Measurements from ENCODE around the gene EFNA5.
"Not testable (repeated sequence)": the region's sequence is repeated elsewhere in the genome, so short reads cannot be mapped to it uniquely, and the experiment has no call there.

EFNA5 gene

GRCh38 chr5:107356891-107357290 is 313.8 kb downstream of the EFNA5 start:
- TF ChIP-seq CTCF (IDR thresholded peaks at IDR 0.05; ENCODE audit: insufficient read depth, low read depth, low read length, missing control alignments), result no peak
- no peak overlapping the region for H3K4me3 ChIP-seq (ENCODE audit: low read depth, low read length)
- no peak for DNase-seq (ENCODE audit: low read depth)

GRCh38 chr5:107352576-107352975 is 318.2 kb downstream of the EFNA5 start:
- H3K4me3 ChIP-seq (ENCODE audit: low read depth, low read length), result no peak overlapping the region
- DNase-seq (ENCODE audit: low read depth), result no peak
- no peak for TF ChIP-seq CTCF (IDR thresholded peaks at IDR 0.05; ENCODE audit: insufficient read depth, low read depth, low read length, missing control alignments)

- not testable (repeated sequence) for DNase-seq (ENCODE audit: low read depth); H3K4me3 ChIP-seq (ENCODE audit: low read depth, low read length)
These were observed 324.2 kb downstream of the EFNA5 start for GRCh38 chr5:107346580-107346979.

- no peak for TF ChIP-seq CTCF (IDR thresholded peaks at IDR 0.05; ENCODE audit: insufficient read depth, low read depth, low read length, missing control alignments)
- DNase-seq (ENCODE audit: low read depth), result no peak
- no peak overlapping the region for H3K4me3 ChIP-seq (ENCODE audit: low read depth, low read length)
These were observed 328.4 kb downstream of the EFNA5 start for GRCh38 chr5:107342371-107342770.

GRCh38 chr5:107341376-107342084 is 329.2 kb downstream of the EFNA5 start:
- H3K4me3 ChIP-seq (ENCODE audit: low read depth, low read length), result no peak overlapping the region
- no peak for TF ChIP-seq CTCF (IDR thresholded peaks at IDR 0.05; ENCODE audit: insufficient read depth, low read depth, low read length, missing control alignments)
- DNase-seq (ENCODE audit: low read depth), result no peak

- no peak for TF ChIP-seq CTCF (IDR thresholded peaks at IDR 0.05; ENCODE audit: insufficient read depth, low read depth, low read length, missing control alignments)
- DNase-seq (ENCODE audit: low read depth), result no peak
- H3K4me3 ChIP-seq (ENCODE audit: low read depth, low read length), result no peak overlapping the region
These were observed 330.1 kb downstream of the EFNA5 start for GRCh38 chr5:107340631-107341030.

- no peak for DNase-seq (ENCODE audit: low read depth)
- H3K4me3 ChIP-seq (ENCODE audit: low read depth, low read length), result no peak overlapping the region
- TF ChIP-seq CTCF (IDR thresholded peaks at IDR 0.05; ENCODE audit: insufficient read depth, low read depth, low read length, missing control alignments), result no peak
These were observed 332.4 kb downstream of the EFNA5 start for GRCh38 chr5:107338335-107338734.

Measured in GM12865 (cell line).